Stimulated activated CD8-positive, alpha-beta memory T cell treated with anti-CD3 and anti-CD28 coated beads, Interleukin-15, amount 100 ng/mL, for 1 hour (primary cell): Measurements from ENCODE around the gene PIP4K2A.

Source experiments
- DNase-seq: peaks from one replicate; pipeline ENCODE4 v3.0.0-alpha.2; 2020; ENCODE audit warnings: low read depth

Gene PIP4K2A

GRCh38 chr10:22620140-22620857 lies 94.1 kb downstream of the PIP4K2A start:
- no peak for DNase-seq

- DNase-seq, result no peak
These were observed 95.3 kb downstream of the PIP4K2A start for GRCh38 chr10:22619101-22619500.

GRCh38 chr10:22618078-22618785 lies 96.1 kb downstream of the PIP4K2A start:
- DNase-seq, result no peak

GRCh38 chr10:22617516-22617915 lies 96.9 kb downstream of the PIP4K2A start:
- no peak for DNase-seq

- no peak for DNase-seq
These were observed 97.3 kb downstream of the PIP4K2A start for GRCh38 chr10:22617051-22617450.

GRCh38 chr10:22615819-22616499 lies 98.4 kb downstream of the PIP4K2A start:
- no peak for DNase-seq

- no peak for DNase-seq
These were observed 99.3 kb downstream of the PIP4K2A start for GRCh38 chr10:22615101-22615500.

GRCh38 chr10:22613011-22613410 lies 101.4 kb downstream of the PIP4K2A start:
- DNase-seq, result no peak

GRCh38 chr10:22612318-22612717 lies 102.1 kb downstream of the PIP4K2A start:
- no peak for DNase-seq

GRCh38 chr10:22611425-22612115 lies 102.8 kb downstream of the PIP4K2A start:
- DNase-seq, result no peak

GRCh38 chr10:22610610-22611009 lies 103.8 kb downstream of the PIP4K2A start:
- DNase-seq, result no peak

GRCh38 chr10:22609719-22610465 lies 104.5 kb downstream of the PIP4K2A start:
- DNase-seq, result no peak

- no peak for DNase-seq
These were observed 105.1 kb downstream of the PIP4K2A start for GRCh38 chr10:22609251-22609650.

GRCh38 chr10:22607261-22607660 lies 107.1 kb downstream of the PIP4K2A start:
- DNase-seq, result no peak

- DNase-seq, result peak; percentile 16
These were observed 108.2 kb downstream of the PIP4K2A start for GRCh38 chr10:22606164-22606614.

- no peak for DNase-seq
These were observed 109.2 kb downstream of the PIP4K2A start for GRCh38 chr10:22605168-22605567.

GRCh38 chr10:22604344-22605126 lies 109.8 kb downstream of the PIP4K2A start:
- DNase-seq, result no peak

GRCh38 chr10:22603581-22603980 lies 110.8 kb downstream of the PIP4K2A start:
- no peak for DNase-seq

- DNase-seq, result no peak
These were observed 112.8 kb downstream of the PIP4K2A start for GRCh38 chr10:22601618-22602017.

GRCh38 chr10:22599636-22600228 lies 114.6 kb downstream of the PIP4K2A start:
- no peak for DNase-seq
